ENCODE measurements around the gene PLAGL2. TPM values are rescaled to one million over a fixed set of nuclear protein-coding genes. Genes with fewer than 3 reads are reported as not detected.
A peak's percentile ranks its signal among the peaks of the same experiment; 100 is the strongest.

The PLAGL2 gene
- total RNA-seq, 1 donor from 2014 or later: 52.7 TPM

GRCh38 chr20:32153771-32154170 lies 53.8 kb downstream of the PLAGL2 start:
- no peak overlapping the region for H3K4me3 Mint-ChIP-seq
- H3K27ac Mint-ChIP-seq: no peak overlapping the region
- no peaks in the 10 kb centered on the region for H3K27me3 Mint-ChIP-seq
- peaks cover 9% of the 10 kb centered on the region for H3K4me1 Mint-ChIP-seq (ENCODE audit: unreplicated experiment)
- H3K36me3 Mint-ChIP-seq: peaks cover 53% of the 10 kb centered on the region
- TF ChIP-seq CTCF (conservative IDR thresholded peaks at IDR 0.05): no peak
- no peaks in the 10 kb centered on the region for H3K9me3 Mint-ChIP-seq
- no peak for DNase-seq (ENCODE audit: extremely low spot score, unreplicated experiment)

DNA sequence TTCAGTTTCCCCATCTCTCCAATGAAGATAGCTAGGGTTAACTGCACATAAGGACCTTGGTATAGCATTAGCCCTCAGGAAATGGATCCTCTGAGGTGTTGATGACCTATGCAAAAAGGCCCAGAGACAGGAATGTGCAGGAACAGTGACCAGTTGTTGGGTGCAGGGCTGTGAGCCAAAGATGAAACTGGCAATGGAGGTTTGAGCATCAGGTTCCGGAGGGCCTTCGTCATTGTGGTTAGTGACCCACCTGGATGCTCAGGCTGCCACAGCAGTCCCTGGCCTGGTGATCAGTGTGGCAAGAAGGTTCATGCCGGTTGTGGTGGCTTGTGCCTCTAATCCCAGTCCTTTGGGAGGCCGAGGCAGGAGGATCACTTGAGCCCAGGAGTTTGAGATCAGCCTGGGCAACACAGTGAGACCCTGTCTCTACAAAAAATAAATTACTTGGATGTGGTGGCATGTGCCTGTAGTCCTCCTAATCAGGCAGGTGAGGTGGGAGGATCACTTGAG lies 54.3 kb downstream of the PLAGL2 start:
- no peak for DNase-seq (ENCODE audit: extremely low spot score, unreplicated experiment)
- H3K9me3 Mint-ChIP-seq: no peaks in the 10 kb centered on the region
- peaks cover 9% of the 10 kb centered on the region for H3K4me1 Mint-ChIP-seq (ENCODE audit: unreplicated experiment)
- H3K4me3 Mint-ChIP-seq: no peak overlapping the region
- no peak for TF ChIP-seq CTCF (conservative IDR thresholded peaks at IDR 0.05)
- H3K27ac Mint-ChIP-seq: no peak overlapping the region
- no peaks in the 10 kb centered on the region for H3K27me3 Mint-ChIP-seq
- peaks cover 50% of the 10 kb centered on the region for H3K36me3 Mint-ChIP-seq

DNA sequence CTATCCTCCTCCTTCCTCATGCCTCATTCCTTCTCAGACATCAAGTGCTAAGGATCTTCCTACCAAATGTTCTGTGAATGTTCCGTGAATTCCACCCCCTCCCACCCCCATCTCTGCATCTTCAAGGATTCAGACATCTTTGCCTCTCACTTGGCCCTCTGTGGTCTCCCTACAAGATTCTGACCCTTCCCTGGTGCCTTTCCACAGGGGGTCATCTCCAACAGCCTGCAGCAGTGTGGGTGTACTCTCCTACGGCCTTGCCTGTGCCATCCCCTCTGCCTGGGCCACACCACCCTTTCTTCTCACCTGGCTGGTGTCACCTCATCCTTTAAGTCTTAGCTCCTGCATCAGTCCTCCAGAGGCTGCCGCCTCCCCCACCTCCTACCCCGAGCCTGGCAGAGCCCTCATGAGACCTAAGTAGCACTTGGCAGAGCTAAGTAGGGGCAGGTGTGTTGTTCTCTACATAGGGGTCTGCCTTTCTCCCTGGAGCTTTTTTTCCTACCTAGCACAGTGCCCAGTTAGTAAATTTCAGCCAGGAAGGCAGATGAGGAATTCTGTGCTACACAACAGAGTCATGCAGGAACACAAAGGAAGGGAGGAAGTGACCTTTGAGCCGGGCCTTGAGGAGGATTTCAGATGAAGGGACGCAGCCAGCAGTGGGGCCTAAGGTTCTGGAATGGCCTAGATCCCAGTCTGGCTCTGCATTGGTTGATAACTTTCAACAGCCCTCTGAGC lies 55.0 kb downstream of the PLAGL2 start:
- Mint-ChIP-seq H3K4me3 (no peak overlapping the region), H3K9me3 (no peaks in the 10 kb centered on the region), H3K4me1 (ENCODE audit: unreplicated experiment) (peaks cover 9% of the 10 kb centered on the region), H3K36me3 (peaks cover 45% of the 10 kb centered on the region), H3K27ac (peak overlapping the region; percentile 34), H3K27me3 (no peaks in the 10 kb centered on the region)
- TF ChIP-seq CTCF (conservative IDR thresholded peaks at IDR 0.05): no peak
- no peak for DNase-seq (ENCODE audit: extremely low spot score, unreplicated experiment)

DNA sequence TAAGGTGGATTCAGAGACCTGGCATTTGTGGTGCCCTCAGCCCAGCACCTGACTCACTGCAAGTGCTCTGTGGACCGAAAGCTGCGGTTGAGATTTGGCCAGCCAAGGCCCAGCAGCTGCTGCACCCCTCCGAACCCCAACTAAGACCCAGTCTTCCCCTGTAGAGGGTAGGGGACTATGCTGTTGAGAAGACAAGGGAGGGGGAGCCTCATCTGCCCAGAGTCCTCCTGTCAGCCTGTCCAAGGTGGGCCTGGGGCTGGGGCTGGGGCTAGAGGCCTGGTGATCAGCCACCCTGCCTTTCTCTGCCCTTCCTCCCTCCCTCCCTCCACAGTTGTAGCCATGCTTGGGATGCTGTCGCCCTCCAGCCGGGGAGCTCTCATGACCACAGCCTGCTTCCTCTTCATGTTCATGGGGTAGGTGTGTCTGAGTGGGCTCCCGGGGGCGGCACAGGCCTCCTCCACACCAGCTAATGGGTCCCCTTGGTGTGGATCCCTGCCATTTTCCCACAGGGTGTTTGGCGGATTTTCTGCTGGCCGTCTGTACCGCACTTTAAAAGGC lies 57.2 kb downstream of the PLAGL2 start:
- Mint-ChIP-seq H3K9me3 (no peaks in the 10 kb centered on the region), H3K4me1 (ENCODE audit: unreplicated experiment) (peaks cover 4% of the 10 kb centered on the region), H3K4me3 (no peak overlapping the region), H3K27ac (no peak overlapping the region), H3K36me3 (peaks cover 54% of the 10 kb centered on the region), H3K27me3 (no peaks in the 10 kb centered on the region)
- TF ChIP-seq CTCF (conservative IDR thresholded peaks at IDR 0.05): no peak
- DNase-seq (ENCODE audit: extremely low spot score, unreplicated experiment): no peak

GRCh38 chr20:32149566-32150170 lies 57.9 kb downstream of the PLAGL2 start:
- DNase-seq (ENCODE audit: extremely low spot score, unreplicated experiment): no peak
- peaks cover 53% of the 10 kb centered on the region for H3K36me3 Mint-ChIP-seq

More at GRCh38 chr20:32149566-32150170, 57.9 kb downstream of the PLAGL2 start:
- H3K27ac Mint-ChIP-seq: no peak overlapping the region
- H3K27me3 Mint-ChIP-seq: no peaks in the 10 kb centered on the region
- no peaks in the 10 kb centered on the region for H3K4me1 Mint-ChIP-seq (ENCODE audit: unreplicated experiment)
- no peak for TF ChIP-seq CTCF (conservative IDR thresholded peaks at IDR 0.05)
- no peak overlapping the region for H3K4me3 Mint-ChIP-seq
- no peaks in the 10 kb centered on the region for H3K9me3 Mint-ChIP-seq
